ENCODE results near the gene GLUL.

GRCh38 chr1:182332261-182333060 is 59.1 kb downstream of the GLUL start:
- TF ChIP-seq PATZ1 (CRISPR knock-in tag; IDR thresholded peaks at IDR 0.05; ENCODE audit: borderline replicate concordance) (no peak), ZFP3 (CRISPR knock-in tag; IDR thresholded peaks at IDR 0.05) (no peak), ESRRG (CRISPR knock-in tag; IDR thresholded peaks at IDR 0.05) (no peak), ZFP30 (CRISPR knock-in tag; IDR thresholded peaks at IDR 0.05) (no peak), SNAI2 (CRISPR knock-in tag; IDR thresholded peaks at IDR 0.05) (no peak), OSR1 (CRISPR knock-in tag; IDR thresholded peaks at IDR 0.05) (no peak), BACH2 (CRISPR knock-in tag; IDR thresholded peaks at IDR 0.05; ENCODE audit: borderline replicate concordance) (no peak), RARB (CRISPR knock-in tag; IDR thresholded peaks at IDR 0.05) (no peak), ZNF565 (CRISPR knock-in tag; conservative IDR thresholded peaks at IDR 0.05; ENCODE audit: low read depth) (no peak), GLIS3 (CRISPR knock-in tag; IDR thresholded peaks at IDR 0.05) (no peak)
